Measurements from ENCODE around the gene CCDC74A.
"Not testable (repeated sequence)": the region's sequence is repeated elsewhere in the genome, so short reads cannot be mapped to it uniquely, and the experiment has no call there.

CCDC74A gene

GRCh38 chr2:131529864-131530445 is 2.3 kb downstream of the CCDC74A start:
- not testable (repeated sequence) for DNase-seq (ENCODE audit: low read depth)

GRCh38 chr2:131530626-131531344 is 3.1 kb downstream of the CCDC74A start:
- not testable (repeated sequence) for DNase-seq (ENCODE audit: low read depth)

DNA sequence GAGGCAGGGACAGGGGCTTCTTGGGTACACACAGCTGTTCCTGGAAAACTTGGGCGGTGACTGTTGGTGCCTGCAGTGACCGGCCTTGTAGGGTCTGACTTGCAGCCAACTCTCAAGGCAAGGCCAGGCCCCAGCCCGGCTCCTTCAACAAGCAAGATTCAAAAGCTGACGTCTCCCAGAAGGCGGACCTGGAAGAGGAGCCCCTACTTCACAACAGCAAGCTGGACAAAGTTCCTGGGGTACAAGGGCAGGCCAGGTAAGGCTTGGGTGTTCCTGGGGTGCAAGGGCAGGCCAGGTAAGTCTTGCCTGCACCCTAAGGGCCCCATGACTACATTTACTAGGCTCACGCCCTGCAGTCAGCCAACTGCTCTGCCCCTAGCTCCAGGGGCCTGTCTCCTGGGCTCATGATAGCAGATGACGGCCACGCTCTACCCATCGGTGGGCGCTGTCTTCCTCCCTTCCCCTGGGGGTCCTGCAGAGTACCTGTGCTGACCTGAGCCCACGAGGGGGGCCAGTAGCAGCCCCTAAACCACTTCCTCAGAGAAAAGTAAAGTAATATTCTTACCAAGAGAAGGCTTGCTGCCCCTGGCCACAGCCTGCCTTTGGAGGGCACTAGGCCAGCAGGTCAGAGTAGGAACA is 4.0 kb downstream of the CCDC74A start:
- not testable (repeated sequence) for DNase-seq (ENCODE audit: low read depth)

DNA sequence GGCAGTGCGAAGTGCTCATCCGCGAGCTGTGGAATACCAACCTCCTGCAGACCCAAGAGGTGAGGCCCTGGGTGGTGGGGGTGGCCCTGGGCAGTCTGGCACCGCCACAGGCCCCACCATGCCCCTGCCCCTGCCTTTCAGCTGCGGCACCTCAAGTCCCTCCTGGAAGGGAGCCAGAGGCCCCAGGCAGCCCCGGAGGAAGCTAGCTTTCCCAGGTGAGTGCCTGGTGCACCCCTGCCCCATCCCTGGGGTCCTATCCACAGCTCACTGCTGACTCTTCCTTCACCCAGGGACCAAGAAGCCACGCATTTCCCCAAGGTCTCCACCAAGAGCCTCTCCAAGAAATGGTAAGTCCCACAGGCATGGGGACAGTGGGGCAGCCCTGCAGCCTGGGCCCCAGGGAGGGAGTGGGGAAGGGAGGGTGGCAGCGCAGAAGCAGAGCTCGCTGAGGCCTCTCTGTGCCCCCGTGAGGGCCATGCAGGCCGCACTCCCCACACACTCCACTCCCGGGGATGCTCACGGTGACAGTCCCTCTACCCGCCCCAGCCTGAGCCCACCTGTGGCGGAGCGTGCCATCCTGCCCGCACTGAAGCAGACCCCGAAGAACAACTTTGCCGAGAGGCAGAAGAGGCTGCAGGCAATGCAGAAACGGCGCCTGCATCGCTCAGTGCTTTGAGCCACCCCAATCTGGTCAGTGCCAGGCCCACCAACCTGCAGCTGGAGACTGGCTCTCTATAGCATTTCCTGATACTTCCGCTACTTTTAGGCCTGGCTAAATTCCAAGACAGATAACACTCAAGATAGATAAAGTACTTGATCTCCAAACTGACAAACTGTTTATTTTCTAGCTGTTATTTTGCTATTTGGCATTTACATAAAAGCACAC is 5.3 kb downstream of the CCDC74A start:
- DNase-seq (ENCODE audit: low read depth): not testable (repeated sequence)

DNA sequence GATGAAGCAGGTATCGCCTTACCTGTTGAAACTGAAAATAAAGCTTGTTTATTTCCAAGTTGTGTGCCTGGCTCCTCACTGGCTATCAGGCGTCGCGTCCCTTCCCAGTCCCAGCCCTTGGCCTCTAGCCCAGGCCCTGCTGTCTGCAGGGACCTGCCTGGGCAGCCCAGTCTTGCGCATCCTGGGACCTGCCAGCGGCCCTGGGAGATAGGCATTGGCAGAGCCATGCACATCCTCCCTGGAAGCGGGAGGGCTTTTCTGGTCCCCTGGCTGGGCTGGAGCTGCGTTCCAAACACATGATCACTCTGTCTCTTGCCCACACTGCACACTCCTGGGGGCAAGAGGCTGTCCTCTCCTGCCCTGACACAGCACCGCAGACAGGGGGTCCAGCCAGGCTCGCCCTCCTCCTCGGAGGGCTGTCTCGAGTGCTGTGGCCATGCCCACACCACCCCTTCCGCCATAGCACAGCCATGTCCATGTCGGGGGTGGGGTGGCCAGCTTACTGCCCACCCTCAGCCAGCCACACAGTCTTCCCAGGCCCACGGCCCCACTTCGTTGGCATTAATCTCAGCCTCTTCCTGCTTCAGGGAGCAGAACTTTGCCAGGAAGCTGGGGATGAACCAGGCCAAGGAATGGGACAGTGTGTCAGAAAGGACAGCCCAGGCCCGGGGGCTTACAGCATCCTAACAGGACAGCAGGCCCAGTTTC is 6.1 kb downstream of the CCDC74A start:
- DNase-seq (ENCODE audit: low read depth): not testable (repeated sequence)

DNA sequence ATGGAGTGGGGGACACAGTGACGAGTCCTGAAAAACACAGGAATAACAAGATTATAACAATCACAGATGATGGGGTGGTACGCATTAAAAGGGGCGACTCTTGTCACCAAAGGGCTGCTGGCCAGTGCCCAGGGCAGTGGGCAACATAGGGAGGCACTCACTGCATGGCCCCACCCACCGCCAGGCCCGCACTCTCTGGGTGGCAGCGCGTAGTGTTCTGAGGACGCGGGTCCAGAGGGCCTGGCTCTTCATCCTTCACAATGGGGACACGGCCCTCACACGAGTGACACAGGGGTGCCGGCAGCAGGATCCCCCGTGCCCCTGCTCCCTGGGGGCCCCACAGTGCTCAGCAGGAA is 6.6 kb downstream of the CCDC74A start:
- not testable (repeated sequence) for DNase-seq (ENCODE audit: low read depth)

- DNase-seq (ENCODE audit: low read depth): not testable (repeated sequence)
Observed at GRCh38 chr2:131534965-131535364, 7.3 kb downstream of the CCDC74A start.

DNA sequence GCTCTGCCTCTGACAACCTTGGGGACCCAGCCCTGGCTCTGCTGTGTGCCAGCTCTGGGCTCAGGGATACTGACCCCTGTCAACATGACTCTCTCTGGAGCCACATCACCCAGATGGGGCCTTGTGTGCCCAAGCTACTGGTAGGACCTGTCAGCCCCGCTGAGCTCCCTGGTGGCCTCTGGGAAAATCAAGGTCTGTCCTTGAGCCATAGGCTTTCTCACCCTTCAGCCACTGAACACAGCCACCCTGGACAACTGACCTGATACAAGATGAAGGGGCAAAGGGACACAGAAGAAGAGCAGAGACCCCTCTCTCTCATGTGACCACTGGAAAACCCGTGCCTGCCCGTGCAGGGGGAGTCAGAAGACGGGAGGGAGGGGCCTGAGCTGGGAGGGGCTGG is 7.8 kb downstream of the CCDC74A start:
- DNase-seq (ENCODE audit: low read depth): no peak

- DNase-seq (ENCODE audit: low read depth): not testable (repeated sequence)
Observed at GRCh38 chr2:131535951-131536826, 8.5 kb downstream of the CCDC74A start.

DNA sequence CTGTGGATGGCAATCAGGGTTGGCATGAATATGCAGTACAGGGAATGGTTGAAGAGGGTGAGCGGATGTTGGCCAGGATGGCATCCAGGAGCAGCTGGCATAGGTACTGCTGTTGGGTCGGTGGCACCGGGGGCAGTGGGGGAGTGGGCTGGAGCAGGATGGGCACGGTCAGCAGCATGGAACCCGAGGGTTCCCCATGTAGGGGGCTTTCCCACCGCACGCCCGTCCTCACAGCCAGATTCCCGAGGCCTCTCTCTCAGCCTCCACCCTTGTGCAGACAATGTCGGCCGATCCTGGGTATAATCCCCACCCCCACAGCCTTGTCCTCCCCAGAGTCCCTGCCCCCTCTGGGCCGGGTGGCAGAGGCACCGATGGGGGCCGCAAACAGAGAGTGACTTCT is 9.2 kb downstream of the CCDC74A start:
- DNase-seq (ENCODE audit: low read depth): not testable (repeated sequence)

DNA sequence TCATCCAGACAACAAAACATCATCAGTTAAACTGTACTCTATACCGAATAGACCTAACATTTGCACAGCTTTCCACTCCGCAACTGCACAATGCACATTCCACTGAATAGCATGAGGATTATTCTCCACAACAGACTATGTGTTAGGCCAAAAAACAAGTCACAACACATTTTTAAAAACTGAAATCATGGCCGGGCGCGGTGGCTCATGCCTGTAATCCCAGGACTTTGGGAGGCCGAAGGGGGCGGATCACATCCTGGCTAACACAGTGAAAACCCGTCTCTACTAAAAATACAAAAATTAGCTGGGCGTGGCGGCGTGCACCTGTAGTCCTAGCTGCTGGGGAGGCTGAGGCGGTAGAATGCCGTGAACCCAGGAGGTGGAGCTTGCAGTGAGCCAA is 11.2 kb downstream of the CCDC74A start:
- DNase-seq (ENCODE audit: low read depth): not testable (repeated sequence)

GRCh38 chr2:131542438-131543384 is 15.0 kb downstream of the CCDC74A start:
- no peak for DNase-seq (ENCODE audit: low read depth)

GRCh38 chr2:131543385-131543891 is 15.8 kb downstream of the CCDC74A start:
- DNase-seq (ENCODE audit: low read depth): no peak

GRCh38 chr2:131544006-131544812 is 16.5 kb downstream of the CCDC74A start:
- not testable (repeated sequence) for DNase-seq (ENCODE audit: low read depth)

DNA sequence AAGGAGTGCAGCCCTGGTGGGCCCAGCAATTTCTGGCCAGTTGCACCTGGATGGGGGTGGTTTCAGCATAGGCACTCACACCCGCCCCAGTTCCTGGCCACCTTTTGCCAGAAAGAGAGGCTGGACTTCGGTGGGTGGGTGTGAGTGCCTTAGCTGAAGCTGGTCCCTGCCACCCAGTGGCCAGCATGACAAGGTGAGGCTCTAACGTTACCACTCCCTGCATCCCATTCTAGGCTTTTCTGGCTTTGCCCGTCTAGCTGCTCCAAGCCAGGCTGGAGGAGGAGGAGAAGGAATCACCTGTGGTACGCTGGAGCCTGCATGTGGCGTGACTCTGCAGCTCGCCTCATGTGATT is 17.1 kb downstream of the CCDC74A start:
- DNase-seq (ENCODE audit: low read depth): not testable (repeated sequence)

- no peak for DNase-seq (ENCODE audit: low read depth)
Observed at GRCh38 chr2:131552871-131553270, 25.2 kb downstream of the CCDC74A start.

DNA sequence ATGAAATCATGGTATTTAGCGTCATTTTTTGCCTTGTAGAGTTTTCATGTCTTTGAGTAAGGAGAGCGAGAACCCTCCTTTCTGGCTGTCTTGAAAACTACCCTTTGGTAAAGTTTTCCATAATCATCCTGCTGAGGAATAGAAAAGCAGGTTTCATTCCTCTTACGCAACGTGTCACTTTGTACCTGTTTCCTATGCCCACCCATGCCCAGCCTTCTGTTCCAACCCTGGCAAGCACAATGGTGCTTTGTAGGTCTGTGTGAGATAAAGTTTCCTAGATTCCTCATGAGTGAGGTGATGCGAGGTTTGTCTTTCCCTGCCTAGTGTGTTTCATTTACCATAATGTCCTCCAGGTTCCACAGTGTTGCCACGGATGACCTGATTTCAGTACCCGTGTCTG is 29.3 kb downstream of the CCDC74A start:
- no peak for DNase-seq (ENCODE audit: low read depth)

DNA sequence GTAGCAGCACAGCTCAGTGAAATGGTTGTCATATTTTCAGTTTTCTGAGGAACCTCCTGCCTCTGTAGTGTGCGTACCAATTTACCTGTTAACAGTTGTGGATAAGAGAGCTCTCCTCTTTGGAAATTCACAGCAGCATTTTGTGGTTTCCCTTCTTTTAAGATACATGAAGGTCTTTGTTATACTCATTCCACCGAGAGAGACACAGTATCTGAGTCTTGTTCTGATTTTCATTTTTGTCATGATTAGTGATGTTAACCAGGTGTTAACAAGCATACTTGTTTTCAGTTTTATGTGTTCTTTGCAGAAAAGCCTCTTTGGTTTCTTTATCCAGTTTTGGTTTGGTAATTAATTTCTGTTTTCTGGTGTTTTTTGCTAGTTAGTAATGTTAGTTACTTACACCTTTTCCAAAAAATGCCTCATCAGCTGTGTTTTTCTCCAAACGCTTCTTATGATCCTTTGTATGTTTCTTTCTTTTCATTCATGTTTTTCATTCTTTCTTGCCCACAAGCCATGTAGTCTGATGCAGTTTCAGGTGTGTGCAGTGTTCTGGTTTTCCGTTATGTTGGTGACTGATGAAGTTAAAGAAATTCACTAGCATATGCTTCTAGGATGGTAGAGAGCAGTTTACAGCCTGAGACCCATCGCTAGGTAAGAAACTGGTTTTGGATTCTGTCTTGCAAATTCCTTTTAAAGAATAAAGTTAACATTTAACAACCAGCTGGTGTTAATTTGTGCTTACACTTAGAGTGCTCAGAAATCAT is 30.1 kb downstream of the CCDC74A start:
- DNase-seq (ENCODE audit: low read depth): no peak

All from stimulated activated CD8-positive, alpha-beta memory T cell treated with anti-CD3 and anti-CD28 coated beads, Interleukin-4, amount 100 ng/mL, for 24 hours (primary cell).